Tibial nerve (tissue), 3 donors: ENCODE measurements around the gene FAM50A.

Source experiments
- CTCF ChIP-seq, 5 experiments: fragments of 200-600 bp in 3 of 5; fragments of 450-650 bp in 2 of 5; sonication (generic) in 3 of 5; IDR thresholded peaks; one replicate each; pipeline ENCODE4 v1.5.1; 2016 to 2019; ENCODE audit warnings: antibody characterized with exemption in 5 of 5, mild to moderate bottlenecking in 3 of 5, moderate library complexity in 2 of 5
- POLR2A ChIP-seq, 2 donors: fragments of 450-650 bp; IDR thresholded peaks; one replicate each; pipeline ENCODE4 v1.6.1; 2017; ENCODE audit warnings: antibody characterized with exemption in 2 of 2, mild to moderate bottlenecking in 2 of 2, moderate library complexity in 2 of 2

GRCh38 chrX:154420402-154420756 is 23.6 kb upstream of the FAM50A start:
- TF ChIP-seq CTCF (IDR thresholded peaks at IDR 0.05) = no peak
- TF ChIP-seq POLR2A (IDR thresholded peaks at IDR 0.05) = no peak
